ENCODE data around the gene POU6F1.

The POU6F1 gene

DNA sequence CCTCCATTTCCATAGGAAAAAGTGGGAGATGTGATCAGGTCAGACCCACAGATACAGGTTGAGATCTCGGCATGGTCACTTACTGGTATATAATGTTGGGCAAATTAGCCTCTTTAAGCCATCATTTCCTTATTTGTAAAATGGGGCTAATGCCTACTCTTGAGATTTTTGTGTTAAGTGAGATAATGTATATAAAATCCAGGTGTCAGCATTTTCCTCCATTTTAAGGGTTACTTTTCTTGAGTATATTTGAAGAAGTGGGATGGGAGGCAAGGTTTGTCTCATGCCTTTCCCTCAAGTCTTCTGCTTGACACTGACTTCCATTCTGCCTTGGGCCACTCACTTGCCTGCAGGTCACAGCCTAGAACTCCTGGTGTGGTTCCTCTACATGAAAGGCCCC, 10.1 kb upstream of the POU6F1 start:
- H3K27ac ChIP-seq = peak overlapping the region; percentile 99
- no peak for TF ChIP-seq ZFX (IDR thresholded peaks at IDR 0.05; ENCODE audit: borderline replicate concordance)
- TF ChIP-seq, protein P1, sequence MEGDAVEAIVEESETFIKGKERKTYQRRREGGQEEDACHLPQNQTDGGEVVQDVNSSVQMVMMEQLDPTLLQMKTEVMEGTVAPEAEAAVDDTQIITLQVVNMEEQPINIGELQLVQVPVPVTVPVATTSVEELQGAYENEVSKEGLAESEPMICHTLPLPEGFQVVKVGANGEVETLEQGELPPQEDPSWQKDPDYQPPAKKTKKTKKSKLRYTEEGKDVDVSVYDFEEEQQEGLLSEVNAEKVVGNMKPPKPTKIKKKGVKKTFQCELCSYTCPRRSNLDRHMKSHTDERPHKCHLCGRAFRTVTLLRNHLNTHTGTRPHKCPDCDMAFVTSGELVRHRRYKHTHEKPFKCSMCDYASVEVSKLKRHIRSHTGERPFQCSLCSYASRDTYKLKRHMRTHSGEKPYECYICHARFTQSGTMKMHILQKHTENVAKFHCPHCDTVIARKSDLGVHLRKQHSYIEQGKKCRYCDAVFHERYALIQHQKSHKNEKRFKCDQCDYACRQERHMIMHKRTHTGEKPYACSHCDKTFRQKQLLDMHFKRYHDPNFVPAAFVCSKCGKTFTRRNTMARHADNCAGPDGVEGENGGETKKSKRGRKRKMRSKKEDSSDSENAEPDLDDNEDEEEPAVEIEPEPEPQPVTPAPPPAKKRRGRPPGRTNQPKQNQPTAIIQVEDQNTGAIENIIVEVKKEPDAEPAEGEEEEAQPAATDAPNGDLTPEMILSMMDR (IDR thresholded peaks at IDR 0.05) = no peak

DNA sequence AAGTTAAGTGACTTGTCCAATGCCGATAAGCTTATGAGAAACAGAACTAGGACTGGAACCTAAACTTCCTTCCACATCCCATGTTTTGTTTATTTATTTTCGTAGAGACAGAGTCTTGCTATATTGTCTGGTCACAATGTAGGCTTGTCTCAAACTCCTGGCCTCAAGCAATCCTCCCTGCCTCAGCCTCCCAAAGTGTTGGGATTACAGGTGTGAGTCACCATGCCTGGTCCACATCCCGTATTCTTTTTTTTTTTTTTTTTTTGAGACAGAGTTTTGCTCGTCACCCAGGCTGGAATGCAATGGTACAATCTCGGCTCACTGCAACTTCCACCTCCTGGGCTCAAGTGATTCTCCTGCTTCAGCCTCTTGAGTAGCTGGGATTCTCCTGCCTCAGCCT, 9.2 kb upstream of the POU6F1 start:
- H3K27ac ChIP-seq = peak overlapping the region; percentile 99

DNA sequence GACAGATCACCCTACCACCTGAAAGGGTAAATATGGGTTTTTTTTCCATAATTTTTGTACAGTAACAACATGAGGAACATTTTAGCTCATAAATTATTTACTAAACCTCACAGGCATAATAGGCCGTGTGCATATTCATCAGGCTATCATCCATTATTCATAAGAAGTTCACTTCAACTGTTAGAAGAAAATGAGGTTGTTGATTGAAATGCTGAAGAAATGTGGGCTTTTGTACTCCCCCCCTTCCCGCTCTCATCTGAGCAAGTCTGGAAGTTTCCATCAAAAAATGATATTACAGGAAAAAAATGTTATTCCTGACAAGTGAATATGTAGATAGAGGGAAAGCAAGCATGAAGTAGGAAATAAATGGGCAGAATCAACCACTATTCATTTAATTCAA, 7.9 kb upstream of the POU6F1 start:
- TF ChIP-seq ZFX (IDR thresholded peaks at IDR 0.05; ENCODE audit: borderline replicate concordance) = no peak
- TF ChIP-seq, protein P1 (IDR thresholded peaks at IDR 0.05) = no peak
- H3K27ac ChIP-seq = peak overlapping the region; percentile 97

DNA sequence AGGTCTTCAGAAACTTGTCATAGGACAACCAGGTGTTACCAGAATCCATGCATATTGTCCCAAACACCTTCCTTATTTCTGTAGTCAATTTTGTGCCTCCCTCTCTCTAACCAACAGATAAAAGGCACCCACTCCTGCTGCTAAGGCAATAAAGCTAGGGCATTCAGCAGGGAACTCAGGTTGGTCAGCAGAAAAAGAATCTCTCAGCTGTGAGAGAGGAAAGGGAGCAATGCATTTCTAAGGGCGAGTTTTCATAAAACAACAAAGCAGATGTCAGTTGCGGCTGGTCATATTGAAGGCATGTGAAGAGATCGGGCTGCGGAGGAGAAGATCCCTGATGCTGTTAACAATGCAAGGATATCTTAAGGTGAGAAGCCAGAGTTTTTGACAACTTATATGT, 7.4 kb upstream of the POU6F1 start:
- TF ChIP-seq, protein P1 (IDR thresholded peaks at IDR 0.05) = no peak
- no peak for TF ChIP-seq ZFX (IDR thresholded peaks at IDR 0.05; ENCODE audit: borderline replicate concordance)
- H3K27ac ChIP-seq = peak overlapping the region; percentile 97

DNA sequence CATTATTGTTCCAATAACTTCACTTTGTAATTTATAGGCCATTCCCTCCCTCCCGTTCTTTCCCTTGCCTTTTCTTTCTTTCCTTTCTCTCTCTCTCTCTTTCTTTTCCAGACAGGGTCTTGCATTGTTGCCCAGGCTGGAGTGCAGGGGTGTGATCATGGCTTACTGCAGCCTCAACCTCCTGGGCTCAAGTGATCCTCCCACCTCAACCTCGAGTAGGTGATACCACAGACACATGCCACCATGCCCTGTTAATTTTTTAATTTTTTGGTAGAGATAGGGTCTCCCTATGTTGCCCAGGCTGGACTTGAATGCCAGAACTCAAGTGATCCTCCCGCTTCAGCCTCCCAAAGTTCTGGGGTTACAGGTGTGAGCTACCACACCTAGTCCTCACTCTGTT, 6.8 kb upstream of the POU6F1 start:
- no peak for TF ChIP-seq ZFX (IDR thresholded peaks at IDR 0.05; ENCODE audit: borderline replicate concordance)
- TF ChIP-seq, protein P1 (IDR thresholded peaks at IDR 0.05) = no peak
- peak overlapping the region; percentile 97 for H3K27ac ChIP-seq

DNA sequence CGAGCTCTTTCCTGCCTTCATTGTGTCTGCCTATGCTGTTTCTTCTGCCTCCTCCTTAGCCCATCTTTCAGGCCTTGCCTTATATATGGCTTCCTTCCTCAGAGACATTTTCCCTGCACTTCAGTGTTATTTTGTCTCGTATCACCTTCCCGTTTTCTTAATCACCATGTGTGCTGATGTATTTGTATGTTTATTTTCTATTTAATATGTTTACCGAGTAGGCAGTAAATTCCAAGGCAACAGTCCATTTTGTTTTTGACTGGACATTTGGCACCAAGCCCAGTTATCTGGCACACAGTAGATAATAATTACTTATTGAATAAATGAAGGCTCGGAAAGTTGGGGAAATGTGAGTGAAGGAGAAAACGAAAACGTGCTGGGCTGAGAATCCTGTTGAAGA, 4.6 kb upstream of the POU6F1 start:
- TF ChIP-seq, protein P1 (IDR thresholded peaks at IDR 0.05) = no peak
- TF ChIP-seq ZFX (IDR thresholded peaks at IDR 0.05; ENCODE audit: borderline replicate concordance) = no peak
- H3K27ac ChIP-seq = peak overlapping the region; percentile 97

DNA sequence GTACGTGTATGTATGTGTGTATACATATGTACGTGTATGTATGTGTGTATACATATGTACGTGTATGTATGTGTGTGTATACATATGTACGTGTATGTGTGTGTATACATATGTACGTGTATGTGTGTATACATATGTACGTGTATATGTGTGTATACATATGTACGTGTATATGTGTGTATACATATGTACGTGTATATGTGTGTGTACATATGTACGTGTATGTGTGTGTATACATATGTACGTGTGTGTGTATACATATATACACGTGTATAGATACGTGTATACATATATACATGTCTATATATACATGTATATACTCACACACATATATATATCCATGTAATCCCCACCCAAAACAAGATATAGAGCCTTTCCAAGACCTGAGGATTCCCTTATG, 2.0 kb upstream of the POU6F1 start:
- H3K27ac ChIP-seq = peak overlapping the region; percentile 97

DNA sequence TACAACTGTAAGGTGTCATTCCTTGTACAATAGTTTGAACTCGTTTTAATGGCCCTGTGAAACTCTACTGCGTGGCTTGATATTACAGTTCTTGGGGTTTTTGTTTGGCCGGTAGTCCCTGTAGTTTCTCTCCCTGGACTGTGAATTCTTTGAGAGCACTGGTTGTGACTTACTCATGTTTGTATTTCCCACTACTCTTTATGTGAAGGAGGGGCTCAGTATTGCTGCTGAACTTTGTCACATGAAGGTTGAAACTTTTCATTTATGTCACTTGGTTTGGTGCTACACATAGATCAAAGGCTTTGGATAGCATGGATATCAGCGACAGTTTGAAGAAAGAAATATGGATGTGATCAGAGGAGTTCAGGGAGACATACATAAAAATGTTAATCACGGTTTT, 1.5 kb upstream of the POU6F1 start:
- no peak for TF ChIP-seq ZFX (IDR thresholded peaks at IDR 0.05; ENCODE audit: borderline replicate concordance)
- TF ChIP-seq, protein P1 (IDR thresholded peaks at IDR 0.05) = no peak
- H3K27ac ChIP-seq = peak overlapping the region; percentile 97

Data from 22Rv1 (cell line).